ENCODE measurements around the gene SYNJ2.

DNA sequence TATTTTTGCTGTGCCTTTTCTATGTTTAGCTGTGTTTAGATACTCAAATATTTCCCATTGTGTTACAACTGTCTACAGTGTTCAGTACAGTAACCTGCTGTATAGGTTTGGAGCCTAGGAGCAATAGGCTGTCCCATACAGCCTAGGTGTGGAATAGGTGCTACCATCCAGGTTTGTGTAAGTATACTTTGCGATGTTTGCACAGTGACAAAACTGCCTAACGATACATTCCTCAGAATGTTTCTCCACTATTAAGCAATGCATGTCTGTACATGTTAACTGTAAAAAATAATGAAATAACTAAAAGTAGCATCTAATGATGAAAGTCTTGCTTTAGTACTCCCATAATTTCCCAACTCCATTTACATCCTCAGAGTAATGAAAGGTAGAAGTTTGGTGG is 140.4 kb downstream of the SYNJ2 start:
- no peak for TF ChIP-seq POLR2A (IDR thresholded peaks at IDR 0.05; ENCODE audit: extremely low read depth, insufficient read length)
- no peak for TF ChIP-seq CTCF (IDR thresholded peaks at IDR 0.05; ENCODE audit: low read depth, low read length)
- TF ChIP-seq MAX (IDR thresholded peaks at IDR 0.05; ENCODE audit: low read depth, low read length) = no peak

Measured in NB4 (cell line).